IgD-negative memory B cell (primary cell): Measurements from ENCODE around the gene TFIP11. TPM values are rescaled to one million over a fixed set of nuclear protein-coding genes. Genes with fewer than 3 reads are reported as not detected.
A peak's percentile ranks its signal among the peaks of the same experiment; 100 is the strongest.

Experiments used
- H3K27ac Mint-ChIP-seq, 3 donors: one replicate each; pipeline ENCODE4 v1.8.0; 2020 to 2022; ENCODE audit warnings: mild to moderate bottlenecking in 3 of 3, mixed read lengths in 3 of 3, moderate library complexity in 1 of 3
- H3K27me3 Mint-ChIP-seq: one replicate; pipeline ENCODE4 v1.8.0; 2021; ENCODE audit warnings: mixed read lengths
- H3K36me3 Mint-ChIP-seq: one replicate; pipeline ENCODE4 v1.8.0; 2020; ENCODE audit warnings: mild to moderate bottlenecking, mixed read lengths
- H3K4me1 Mint-ChIP-seq, 3 donors: one replicate each; pipeline ENCODE4 v1.8.0; 2020 to 2022; ENCODE audit warnings: mixed read lengths in 3 of 3, mild to moderate bottlenecking in 1 of 3
- H3K4me3 Mint-ChIP-seq, 4 donors: one replicate each; pipeline ENCODE4 v1.8.0; 2020 to 2022; ENCODE audit warnings: mild to moderate bottlenecking in 4 of 4, mixed read lengths in 4 of 4, moderate library complexity in 3 of 4
- H3K9me3 Mint-ChIP-seq, 3 donors: one replicate each; pipeline ENCODE4 v1.8.0; 2020 to 2021; ENCODE audit warnings: mixed read lengths in 3 of 3, mild to moderate bottlenecking in 1 of 3
- polyA plus RNA-seq: library from polyadenylated mRNA; unstranded; fragments of 300-500 nt; fragmentation: Illumina TruSeq; gene quantifications from one replicate; pipeline ENCODE4 v1.2.3, GENCODE V29; 2021

The TFIP11 gene
- polyA plus RNA-seq, 1 donor from 2014 or later, result 32.3 TPM

GRCh38 chr22:26482161-26482560 is 30.1 kb downstream of the TFIP11 start:
- peaks cover 50 to 64% (median 51%) of the 10 kb centered on the region in 3 donors for H3K4me1 Mint-ChIP-seq

GRCh38 chr22:26481694-26482093 is 30.6 kb downstream of the TFIP11 start:
- Mint-ChIP-seq H3K4me3 (peak overlapping the region; percentile 44 to 97 (median 82)), H3K4me1 (peaks cover 50 to 65% (median 51%) of the 10 kb centered on the region in 3 donors), H3K36me3 (peaks cover 6% of the 10 kb centered on the region), H3K27ac (peak overlapping the region; percentile 77 to 98 (median 95)), H3K27me3 (no peaks in the 10 kb centered on the region), H3K9me3 (no peaks in the 10 kb centered on the region)

More at GRCh38 chr22:26482161-26482560, 30.1 kb downstream of the TFIP11 start:
- Mint-ChIP-seq H3K36me3 (peaks cover 3% of the 10 kb centered on the region), H3K27ac (peak overlapping the region; percentile 95 to 98 (median 97)), H3K4me3 (peak overlapping the region; percentile 90 to 97 (median 94)), H3K9me3 (no peaks in the 10 kb centered on the region), H3K27me3 (no peaks in the 10 kb centered on the region)

GRCh38 chr22:26481112-26481693 is 31.1 kb downstream of the TFIP11 start:
- Mint-ChIP-seq H3K27me3 (no peaks in the 10 kb centered on the region), H3K4me3 (peak overlapping the region; percentile 28 to 97 (median 82)), H3K9me3 (no peaks in the 10 kb centered on the region), H3K27ac (peak overlapping the region in 2 of 3 donors; percentile 77 to 95), H3K36me3 (peaks cover 8% of the 10 kb centered on the region), H3K4me1 (peaks cover 51 to 65% (median 52%) of the 10 kb centered on the region in 3 donors)

- peak overlapping the region; percentile 71 to 95 (median 75) for H3K27ac Mint-ChIP-seq
- H3K27me3 Mint-ChIP-seq, result no peaks in the 10 kb centered on the region
- H3K36me3 Mint-ChIP-seq, result peaks cover 8% of the 10 kb centered on the region
- peaks cover 51 to 63% (median 52%) of the 10 kb centered on the region in 3 donors for H3K4me1 Mint-ChIP-seq
- peak overlapping the region in 3 of 4 donors; percentile 71 to 91 (median 89) for H3K4me3 Mint-ChIP-seq
- no peaks in the 10 kb centered on the region for H3K9me3 Mint-ChIP-seq
These were observed 31.7 kb downstream of the TFIP11 start for GRCh38 chr22:26480611-26480932.

- H3K9me3 Mint-ChIP-seq, result no peaks in the 10 kb centered on the region
- H3K27me3 Mint-ChIP-seq, result no peaks in the 10 kb centered on the region
- H3K4me1 Mint-ChIP-seq, result peaks cover 50 to 59% (median 51%) of the 10 kb centered on the region in 3 donors
- peak overlapping the region; percentile 80 to 95 (median 85) for H3K27ac Mint-ChIP-seq
- peak overlapping the region; percentile 72 to 91 (median 84) for H3K4me3 Mint-ChIP-seq
- peaks cover 8% of the 10 kb centered on the region for H3K36me3 Mint-ChIP-seq
These were observed 32.3 kb downstream of the TFIP11 start for GRCh38 chr22:26479792-26480610.

- H3K27ac Mint-ChIP-seq, result peak overlapping the region; percentile 80 to 95 (median 85)
- peak overlapping the region; percentile 62 to 89 (median 76) for H3K4me3 Mint-ChIP-seq
- H3K9me3 Mint-ChIP-seq, result no peaks in the 10 kb centered on the region
- peaks cover 10% of the 10 kb centered on the region for H3K36me3 Mint-ChIP-seq
- H3K27me3 Mint-ChIP-seq, result no peaks in the 10 kb centered on the region
- peaks cover 45 to 56% (median 47%) of the 10 kb centered on the region in 3 donors for H3K4me1 Mint-ChIP-seq
These were observed 33.1 kb downstream of the TFIP11 start for GRCh38 chr22:26479043-26479791.

- Mint-ChIP-seq H3K27me3 (no peaks in the 10 kb centered on the region), H3K4me1 (peaks cover 34 to 47% (median 36%) of the 10 kb centered on the region in 3 donors), H3K9me3 (no peaks in the 10 kb centered on the region), H3K36me3 (peaks cover 10% of the 10 kb centered on the region), H3K4me3 (peak overlapping the region in 1 of 4 donors; percentile 46), H3K27ac (peak overlapping the region in 1 of 3 donors; percentile 65)
These were observed 34.9 kb downstream of the TFIP11 start for GRCh38 chr22:26477341-26477731.

- no peaks in the 10 kb centered on the region for H3K9me3 Mint-ChIP-seq
- H3K27ac Mint-ChIP-seq, result peak overlapping the region in 2 of 3 donors; percentile 44 to 65
- H3K4me3 Mint-ChIP-seq, result peak overlapping the region in 1 of 4 donors; percentile 18
- H3K27me3 Mint-ChIP-seq, result no peaks in the 10 kb centered on the region
- peaks cover 10% of the 10 kb centered on the region for H3K36me3 Mint-ChIP-seq
- peaks cover 28 to 41% (median 32%) of the 10 kb centered on the region in 3 donors for H3K4me1 Mint-ChIP-seq
These were observed 35.5 kb downstream of the TFIP11 start for GRCh38 chr22:26476705-26477340.

GRCh38 chr22:26474682-26475081 is 37.6 kb downstream of the TFIP11 start:
- no peak overlapping the region for H3K27ac Mint-ChIP-seq
- peak overlapping the region in 1 of 4 donors; percentile 38 for H3K4me3 Mint-ChIP-seq
- no peaks in the 10 kb centered on the region for H3K9me3 Mint-ChIP-seq
- peaks cover 13 to 23% (median 16%) of the 10 kb centered on the region in 3 donors for H3K4me1 Mint-ChIP-seq
- H3K36me3 Mint-ChIP-seq, result peaks cover 11% of the 10 kb centered on the region
- H3K27me3 Mint-ChIP-seq, result no peaks in the 10 kb centered on the region

GRCh38 chr22:26471522-26471921 is 40.8 kb downstream of the TFIP11 start:
- H3K27ac Mint-ChIP-seq, result no peak overlapping the region
- H3K9me3 Mint-ChIP-seq, result no peaks in the 10 kb centered on the region
- no peaks in the 10 kb centered on the region for H3K27me3 Mint-ChIP-seq
- no peak overlapping the region for H3K4me3 Mint-ChIP-seq
- peaks cover 0 to 3% (median under 1%) of the 10 kb centered on the region in 3 donors for H3K4me1 Mint-ChIP-seq
- peaks cover 9% of the 10 kb centered on the region for H3K36me3 Mint-ChIP-seq

- Mint-ChIP-seq H3K9me3 (no peaks in the 10 kb centered on the region), H3K4me1 (peaks cover 0 to 3% (median 0%) of the 10 kb centered on the region in 3 donors), H3K27ac (no peak overlapping the region), H3K36me3 (peaks cover 9% of the 10 kb centered on the region), H3K4me3 (no peak overlapping the region), H3K27me3 (no peaks in the 10 kb centered on the region)
These were observed 41.5 kb downstream of the TFIP11 start for GRCh38 chr22:26470807-26471206.

- Mint-ChIP-seq H3K27ac (no peak overlapping the region), H3K9me3 (no peaks in the 10 kb centered on the region), H3K4me1 (no peaks in the 10 kb centered on the region), H3K36me3 (peaks cover 11% of the 10 kb centered on the region), H3K4me3 (no peak overlapping the region), H3K27me3 (no peaks in the 10 kb centered on the region)
These were observed 46.1 kb downstream of the TFIP11 start for GRCh38 chr22:26466196-26466595.

- no peak overlapping the region for H3K27ac Mint-ChIP-seq
- no peaks in the 10 kb centered on the region for H3K4me1 Mint-ChIP-seq
- no peaks in the 10 kb centered on the region for H3K27me3 Mint-ChIP-seq
- H3K9me3 Mint-ChIP-seq, result no peaks in the 10 kb centered on the region
- H3K4me3 Mint-ChIP-seq, result no peak overlapping the region
- peaks cover 11% of the 10 kb centered on the region for H3K36me3 Mint-ChIP-seq
These were observed 48.0 kb downstream of the TFIP11 start for GRCh38 chr22:26464312-26464711.

GRCh38 chr22:26463688-26464087 is 48.6 kb downstream of the TFIP11 start:
- peaks cover 9% of the 10 kb centered on the region for H3K36me3 Mint-ChIP-seq
- H3K27me3 Mint-ChIP-seq, result no peaks in the 10 kb centered on the region
- no peak overlapping the region for H3K4me3 Mint-ChIP-seq
- no peaks in the 10 kb centered on the region for H3K9me3 Mint-ChIP-seq
- no peak overlapping the region for H3K27ac Mint-ChIP-seq
- H3K4me1 Mint-ChIP-seq, result no peaks in the 10 kb centered on the region
